ENCODE results near the gene STK32B. TPM values are rescaled to one million over a fixed set of nuclear protein-coding genes. Genes with fewer than 3 reads are reported as not detected.

The STK32B gene
- total and polyA plus RNA-seq, 2 experiments from 2014 or later, result 0.71 to 2.3 TPM

DNA sequence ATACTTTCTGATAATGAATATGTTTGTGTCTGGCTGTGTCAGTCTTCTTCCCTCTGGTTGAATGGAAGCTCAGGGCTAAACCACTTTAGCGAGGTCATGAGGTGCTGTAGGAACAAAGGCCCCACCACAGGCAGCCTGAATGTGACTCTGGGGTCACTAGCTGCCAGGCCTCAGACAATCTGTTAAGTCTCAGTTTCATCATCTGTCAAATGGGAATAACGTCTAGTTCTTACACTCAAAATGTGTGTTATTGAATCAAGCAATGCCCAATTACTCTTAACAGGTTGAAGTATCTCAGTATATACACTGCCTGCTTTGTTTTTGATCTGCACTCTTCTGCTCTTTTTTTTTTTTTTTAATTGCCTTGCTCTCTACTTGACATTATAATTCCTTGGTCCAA, 148.6 kb downstream of the STK32B start:
- Histone ChIP-seq H3K9me2 (ENCODE audit: insufficient read depth) (no peaks in the 10 kb centered on the region; the same call in 1 of the 2 replicates), H3K27me3 (ENCODE audit: insufficient read depth) (no peaks in the 10 kb centered on the region), H2AFZ (no peak overlapping the region), H3K4me3 (no peak overlapping the region), H3K4me2 (peak overlapping the region; percentile 36; the same call in 1 of the 2 replicates), H3K36me3 (ENCODE audit: insufficient read depth) (no peaks in the 10 kb centered on the region), H3K79me2 (replicated peaks; ENCODE audit: insufficient read depth) (no peaks in the 10 kb centered on the region), H3K27ac (ENCODE audit: low read depth) (no peak overlapping the region), H3F3A (replicated peaks; ENCODE audit: low read depth) (no peaks in the 10 kb centered on the region), H4K20me1 (replicated peaks; ENCODE audit: insufficient read depth) (no peaks in the 10 kb centered on the region), H3K4me1 (ENCODE audit: insufficient read depth) (peaks cover 30% of the 10 kb centered on the region)
- DNase-seq (ENCODE audit: low spot score) (peak; percentile 27), ATAC-seq (peak; percentile 50)
- H3K4me1 Mint-ChIP-seq, result peaks cover 32% of the 10 kb centered on the region
- H3K4me3 Mint-ChIP-seq, result peak overlapping the region; percentile 2; the same call in 1 of the 3 replicates
- H3K27ac Mint-ChIP-seq, result peak overlapping the region; percentile 7
- no peak for TF ChIP-seq JUNB (IDR thresholded peaks at IDR 0.05; ENCODE audit: unreplicated experiment)
- no peak for TF ChIP-seq EZH2phosphoT487 (IDR thresholded peaks at IDR 0.05; ENCODE audit: unreplicated experiment)
- no peak for TF ChIP-seq ZNF114 (CRISPR knock-in tag; IDR thresholded peaks at IDR 0.05)
- TF ChIP-seq, protein P1, sequence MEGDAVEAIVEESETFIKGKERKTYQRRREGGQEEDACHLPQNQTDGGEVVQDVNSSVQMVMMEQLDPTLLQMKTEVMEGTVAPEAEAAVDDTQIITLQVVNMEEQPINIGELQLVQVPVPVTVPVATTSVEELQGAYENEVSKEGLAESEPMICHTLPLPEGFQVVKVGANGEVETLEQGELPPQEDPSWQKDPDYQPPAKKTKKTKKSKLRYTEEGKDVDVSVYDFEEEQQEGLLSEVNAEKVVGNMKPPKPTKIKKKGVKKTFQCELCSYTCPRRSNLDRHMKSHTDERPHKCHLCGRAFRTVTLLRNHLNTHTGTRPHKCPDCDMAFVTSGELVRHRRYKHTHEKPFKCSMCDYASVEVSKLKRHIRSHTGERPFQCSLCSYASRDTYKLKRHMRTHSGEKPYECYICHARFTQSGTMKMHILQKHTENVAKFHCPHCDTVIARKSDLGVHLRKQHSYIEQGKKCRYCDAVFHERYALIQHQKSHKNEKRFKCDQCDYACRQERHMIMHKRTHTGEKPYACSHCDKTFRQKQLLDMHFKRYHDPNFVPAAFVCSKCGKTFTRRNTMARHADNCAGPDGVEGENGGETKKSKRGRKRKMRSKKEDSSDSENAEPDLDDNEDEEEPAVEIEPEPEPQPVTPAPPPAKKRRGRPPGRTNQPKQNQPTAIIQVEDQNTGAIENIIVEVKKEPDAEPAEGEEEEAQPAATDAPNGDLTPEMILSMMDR (conservative IDR thresholded peaks at IDR 0.05; ENCODE audit: low read depth in 2 of 2), result no peak
- H3K27me3 Mint-ChIP-seq (ENCODE audit: insufficient read depth, low read depth, poor library complexity), result peaks cover 9% of the 10 kb centered on the region
- peaks cover 24% of the 10 kb centered on the region; the same call in 2 of the 3 replicates for H3K36me3 Mint-ChIP-seq (ENCODE audit: low read depth)
- peaks cover 23% of the 10 kb centered on the region for H3K9me3 Mint-ChIP-seq

DNA sequence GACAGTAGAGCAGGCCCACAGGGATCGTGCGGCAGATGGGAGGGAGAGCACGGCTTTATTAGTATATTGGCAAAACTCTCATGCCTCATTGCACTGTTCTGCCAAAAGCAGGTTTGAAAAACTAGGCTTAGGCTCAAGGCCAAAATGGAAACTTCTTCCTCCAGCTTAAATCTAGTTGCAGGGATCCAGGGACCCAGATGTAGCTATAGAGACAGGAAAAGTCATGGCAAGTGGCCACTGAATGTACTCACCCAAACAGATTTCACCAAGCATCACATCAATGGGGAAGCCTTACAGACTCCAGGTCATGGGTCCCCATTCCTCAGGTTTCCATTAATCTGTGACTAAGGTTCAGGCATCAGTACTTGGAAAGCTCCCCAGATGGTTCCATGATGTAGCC, 149.2 kb downstream of the STK32B start:
- H3K36me3 ChIP-seq (ENCODE audit: insufficient read depth), result no peaks in the 10 kb centered on the region
- H3K4me2 ChIP-seq, result no peak overlapping the region
- peaks cover 38% of the 10 kb centered on the region for H3K4me1 Mint-ChIP-seq
- peak overlapping the region; percentile 28; the same call in 1 of the 2 replicates for H3K27ac Mint-ChIP-seq
- H3K4me3 ChIP-seq, result no peak overlapping the region
- H3K27me3 ChIP-seq (ENCODE audit: insufficient read depth), result no peaks in the 10 kb centered on the region
- no peak for ATAC-seq
- H3K27me3 Mint-ChIP-seq (ENCODE audit: insufficient read depth, low read depth, poor library complexity), result peaks cover 11% of the 10 kb centered on the region
- H3K4me1 ChIP-seq (ENCODE audit: insufficient read depth), result peaks cover 30% of the 10 kb centered on the region
- H3K27ac ChIP-seq (ENCODE audit: low read depth), result no peak overlapping the region
- H3K4me3 Mint-ChIP-seq, result no peak overlapping the region
- H3K9me2 ChIP-seq (ENCODE audit: insufficient read depth), result no peaks in the 10 kb centered on the region; the same call in 1 of the 2 replicates
- H4K20me1 ChIP-seq (replicated peaks; ENCODE audit: insufficient read depth), result no peaks in the 10 kb centered on the region
- H3K79me2 ChIP-seq (replicated peaks; ENCODE audit: insufficient read depth), result no peaks in the 10 kb centered on the region
- peaks cover 23% of the 10 kb centered on the region for H3K9me3 Mint-ChIP-seq
- no peak for DNase-seq (ENCODE audit: low spot score)
- no peaks in the 10 kb centered on the region for H3F3A ChIP-seq (replicated peaks; ENCODE audit: low read depth)
- peaks cover 24% of the 10 kb centered on the region; the same call in 2 of the 3 replicates for H3K36me3 Mint-ChIP-seq (ENCODE audit: low read depth)
- H2AFZ ChIP-seq, result no peak overlapping the region
- TF ChIP-seq POLR2AphosphoS5 (IDR thresholded peaks at IDR 0.05; ENCODE audit: low read depth) (no peak), STAT1 (IDR thresholded peaks at IDR 0.05; ENCODE audit: unreplicated experiment) (no peak), NANOG (IDR thresholded peaks at IDR 0.05; ENCODE audit: borderline replicate concordance) (no peak), ZNF114 (CRISPR knock-in tag; IDR thresholded peaks at IDR 0.05) (no peak), CREB1 (CRISPR knock-in tag; IDR thresholded peaks at IDR 0.05; ENCODE audit: low read depth) (no peak), ZNF331 (CRISPR knock-in tag; IDR thresholded peaks at IDR 0.05; ENCODE audit: low read depth) (no peak), JUNB (IDR thresholded peaks at IDR 0.05; ENCODE audit: unreplicated experiment) (no peak)
- TF ChIP-seq, protein P1 (conservative IDR thresholded peaks at IDR 0.05; ENCODE audit: low read depth in 2 of 2), result no peak
- TF ChIP-seq, protein P2, sequence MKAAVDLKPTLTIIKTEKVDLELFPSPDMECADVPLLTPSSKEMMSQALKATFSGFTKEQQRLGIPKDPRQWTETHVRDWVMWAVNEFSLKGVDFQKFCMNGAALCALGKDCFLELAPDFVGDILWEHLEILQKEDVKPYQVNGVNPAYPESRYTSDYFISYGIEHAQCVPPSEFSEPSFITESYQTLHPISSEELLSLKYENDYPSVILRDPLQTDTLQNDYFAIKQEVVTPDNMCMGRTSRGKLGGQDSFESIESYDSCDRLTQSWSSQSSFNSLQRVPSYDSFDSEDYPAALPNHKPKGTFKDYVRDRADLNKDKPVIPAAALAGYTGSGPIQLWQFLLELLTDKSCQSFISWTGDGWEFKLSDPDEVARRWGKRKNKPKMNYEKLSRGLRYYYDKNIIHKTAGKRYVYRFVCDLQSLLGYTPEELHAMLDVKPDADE (IDR thresholded peaks at IDR 0.05), result no peak
